ENCODE results near the gene USP5. TPM values are rescaled to one million over a fixed set of nuclear protein-coding genes. Genes with fewer than 3 reads are reported as not detected.
"Not testable (repeated sequence)": the region's sequence is repeated elsewhere in the genome, so short reads cannot be mapped to it uniquely, and the experiment has no call there.

USP5 gene
- total and polyA plus RNA-seq, 2 experiments from 2014 or later = 61.6 to 78.9 TPM

GRCh38 chr12:6871052-6871957 is 19.4 kb downstream of the USP5 start:
- Histone ChIP-seq H3K9me3 (ENCODE audit: low read depth) (no peaks in the 10 kb centered on the region), H3K36me3 (replicated peaks; ENCODE audit: insufficient read depth, low read depth) (no peaks in the 10 kb centered on the region), H3K4me2 (peak overlapping the region; percentile 98), H3K27ac (peak overlapping the region; percentile 58), H3K4me1 (ENCODE audit: insufficient read depth) (peaks cover 29% of the 10 kb centered on the region), H3K27me3 (no peaks in the 10 kb centered on the region), H3K9me2 (replicated peaks; ENCODE audit: insufficient read depth) (no peaks in the 10 kb centered on the region), H3K79me2 (peaks cover 44% of the 10 kb centered on the region), H4K20me1 (ENCODE audit: insufficient read depth, poor library complexity, severe bottlenecking) (peaks cover 21% of the 10 kb centered on the region), H2AFZ (no peak overlapping the region), H3K4me3 (peak overlapping the region; percentile 67)
- peak; percentile 65 for DNase-seq (ENCODE audit: low spot score)
- TF ChIP-seq EZH2 (IDR thresholded peaks at IDR 0.05; ENCODE audit: borderline replicate concordance) = no peak
- TF ChIP-seq EZH2phosphoT487 (IDR thresholded peaks at IDR 0.05; ENCODE audit: low read depth, severe bottlenecking, unreplicated experiment) = no peak
- TF ChIP-seq CTCF (IDR thresholded peaks at IDR 0.05; ENCODE audit: poor library complexity) = no peak
- 87% methylated on average over 12 of the region's 12 CpGs for WGBS (ENCODE audit: low lambda C conversion rate, missing lambda C conversion rate)

- H3K4me2 ChIP-seq = peak overlapping the region; percentile 98
- H3K9me3 ChIP-seq (ENCODE audit: low read depth) = no peaks in the 10 kb centered on the region
- 5% methylated on average over 36 of the region's 40 CpGs for WGBS (ENCODE audit: low lambda C conversion rate, missing lambda C conversion rate)
- no peak for TF ChIP-seq EZH2phosphoT487 (IDR thresholded peaks at IDR 0.05; ENCODE audit: low read depth, severe bottlenecking, unreplicated experiment)
- TF ChIP-seq CTCF (IDR thresholded peaks at IDR 0.05; ENCODE audit: poor library complexity) = peak; percentile 92
- no peaks in the 10 kb centered on the region for H3K36me3 ChIP-seq (replicated peaks; ENCODE audit: insufficient read depth, low read depth)
- peak overlapping the region; percentile 88 for H3K27ac ChIP-seq
- H3K4me1 ChIP-seq (ENCODE audit: insufficient read depth) = peaks cover 29% of the 10 kb centered on the region
- no peaks in the 10 kb centered on the region for H3K27me3 ChIP-seq
- no peaks in the 10 kb centered on the region for H3K9me2 ChIP-seq (replicated peaks; ENCODE audit: insufficient read depth)
- H3K79me2 ChIP-seq = peaks cover 44% of the 10 kb centered on the region
- DNase-seq (ENCODE audit: low spot score) = peak; percentile 93
- peak overlapping the region; percentile 91 for H3K4me3 ChIP-seq
- peaks cover 21% of the 10 kb centered on the region for H4K20me1 ChIP-seq (ENCODE audit: insufficient read depth, poor library complexity, severe bottlenecking)
- H2AFZ ChIP-seq = no peak overlapping the region
Observed at GRCh38 chr12:6872073-6873048, 20.4 kb downstream of the USP5 start.

GRCh38 chr12:6873094-6874014 is 21.4 kb downstream of the USP5 start, which contains the start of gene SPSB2:
SPSB2 (minus strand) TSS chr12:6873303; CDS start chr12:6872901, 402 bp downstream.
- no peaks in the 10 kb centered on the region for H3K9me2 ChIP-seq (replicated peaks; ENCODE audit: insufficient read depth)
- no peaks in the 10 kb centered on the region for H3K9me3 ChIP-seq (ENCODE audit: low read depth)
- peak within 1 kb of the TSS; percentile 98 for H3K4me2 ChIP-seq
- WGBS (ENCODE audit: low lambda C conversion rate, missing lambda C conversion rate) = 3% methylated on average over 39 of the region's 66 CpGs
- peaks cover 17% of the 10 kb centered on the region for H4K20me1 ChIP-seq (ENCODE audit: insufficient read depth, poor library complexity, severe bottlenecking)
- H3K79me2 ChIP-seq = peaks cover 35% of the 10 kb centered on the region
- H2AFZ ChIP-seq = peak within 1 kb of the TSS; percentile 8
- peak; percentile 100 for DNase-seq (ENCODE audit: low spot score)
- H3K4me1 ChIP-seq (ENCODE audit: insufficient read depth) = peaks cover 28% of the 10 kb centered on the region
- no peaks in the 10 kb centered on the region for H3K36me3 ChIP-seq (replicated peaks; ENCODE audit: insufficient read depth, low read depth)
- TF ChIP-seq CTCF (IDR thresholded peaks at IDR 0.05; ENCODE audit: poor library complexity) (no peak), EZH2 (IDR thresholded peaks at IDR 0.05; ENCODE audit: borderline replicate concordance) (no peak), EZH2phosphoT487 (IDR thresholded peaks at IDR 0.05; ENCODE audit: low read depth, severe bottlenecking, unreplicated experiment) (no peak)
- H3K4me3 ChIP-seq = peak within 1 kb of the TSS; percentile 91
- H3K27me3 ChIP-seq = no peaks in the 10 kb centered on the region
- H3K27ac ChIP-seq = peak within 1 kb of the TSS; percentile 88

GRCh38 chr12:6874015-6874368 is 22.0 kb downstream of the USP5 start:
- H2AFZ ChIP-seq = peak overlapping the region; percentile 8
- H3K27ac ChIP-seq = peak overlapping the region; percentile 86
- 58% methylated on average over 9 of the region's 9 CpGs for WGBS (ENCODE audit: low lambda C conversion rate, missing lambda C conversion rate)
- peaks cover 22% of the 10 kb centered on the region for H3K4me1 ChIP-seq (ENCODE audit: insufficient read depth)
- peaks cover 11% of the 10 kb centered on the region for H4K20me1 ChIP-seq (ENCODE audit: insufficient read depth, poor library complexity, severe bottlenecking)
- H3K4me2 ChIP-seq = peak overlapping the region; percentile 98
- H3K79me2 ChIP-seq = peaks cover 29% of the 10 kb centered on the region
- H3K9me3 ChIP-seq (ENCODE audit: low read depth); H3K36me3 ChIP-seq (replicated peaks; ENCODE audit: insufficient read depth, low read depth); H3K27me3 ChIP-seq; H3K9me2 ChIP-seq (replicated peaks; ENCODE audit: insufficient read depth); DNase-seq (ENCODE audit: low spot score): not testable (repeated sequence)
- H3K4me3 ChIP-seq = peak overlapping the region; percentile 60

GRCh38 chr12:6879824-6880223 is 27.9 kb downstream of the USP5 start:
- H3K9me2 ChIP-seq (replicated peaks; ENCODE audit: insufficient read depth); H3K36me3 ChIP-seq (replicated peaks; ENCODE audit: insufficient read depth, low read depth); H4K20me1 ChIP-seq (ENCODE audit: insufficient read depth, poor library complexity, severe bottlenecking); H3K79me2 ChIP-seq; DNase-seq (ENCODE audit: low spot score); H3K4me1 ChIP-seq (ENCODE audit: insufficient read depth); H3K27me3 ChIP-seq; H3K9me3 ChIP-seq (ENCODE audit: low read depth); H3K4me3 ChIP-seq; H3K4me2 ChIP-seq; H2AFZ ChIP-seq: not testable (repeated sequence)
- 94% methylated on average over 11 of the region's 11 CpGs for WGBS (ENCODE audit: low lambda C conversion rate, missing lambda C conversion rate)
- H3K27ac ChIP-seq = peak overlapping the region; percentile 73

Measured in hepatocyte (in vitro differentiated cells).